SK-N-SH (cell line): ENCODE measurements around the gene GATAD2B. TPM values are rescaled to one million over a fixed set of nuclear protein-coding genes. Genes with fewer than 3 reads are reported as not detected.

Experiments used
- CTCF ChIA-PET: fragments of 300-600, 350-600 bp; formaldehyde crosslinking; extraction: SDS; loops from one replicate; lab custom pipeline; 2021; lab: Yijun Ruan, JAX
- POLR2A ChIA-PET: fragments of 350-600 bp; sonication (Branson Sonifier 250); formaldehyde crosslinking; extraction: SDS; loops from one replicate; lab custom pipeline; 2020; ENCODE audit warnings: antibody characterized with exemption, inconsistent platforms; lab: Yijun Ruan, JAX
- DNase-seq: peaks from one replicate; pipeline ENCODE4 v3.0.0; 2012
- H2AFZ ChIP-seq: fragments of 200-600 bp; sonication (generic); 2 replicates; pipeline ENCODE4 v1.8.1; 2016; ENCODE audit warnings: antibody characterized with exemption, mild to moderate bottlenecking, low read depth
- H3F3A ChIP-seq: fragments of 200-600 bp; sonication (generic); replicated peaks from 2 replicates; pipeline ENCODE3; 2016; ENCODE audit warnings: antibody characterized with exemption, mild to moderate bottlenecking; ENCODE audit not compliant: insufficient read depth
- H3K27ac ChIP-seq, 2 experiments: fragments of 200-500 bp in 1 of 2; fragments of 200-600 bp in 1 of 2; sonication (Bioruptor generic) in 1 of 2; sonication (generic), shearing (Covaris generic) in 1 of 2; 2 replicates each; pipeline versions ENCODE4 v1.5.1 to v1.6.1; 2014 to 2016; ENCODE audit warnings: low read depth in 2 of 2, inconsistent platforms in 1 of 2, low read length in 1 of 2, mild to moderate bottlenecking in 1 of 2, mixed read lengths in 1 of 2
- H3K27me3 ChIP-seq: fragments of 200-600 bp; sonication (generic), shearing (Covaris generic); 2 replicates; pipeline ENCODE4 v1.6.1; 2016; ENCODE audit warnings: mixed run types; ENCODE audit not compliant: insufficient read depth
- H3K36me3 ChIP-seq, 2 experiments: fragments of 200-500 bp in 1 of 2; fragments of 200-600 bp in 1 of 2; sonication (Bioruptor generic) in 1 of 2; sonication (generic) in 1 of 2; replicated peaks in 1 of 2; 2 replicates each; pipeline versions ENCODE3 to v1.5.1; 2014 to 2016; ENCODE audit warnings: low read length in 1 of 2, mild to moderate bottlenecking in 1 of 2; ENCODE audit not compliant: insufficient read depth in 2 of 2, control insufficient read depth in 1 of 2
- H3K4me1 ChIP-seq, 2 experiments: fragments of 200-500 bp in 1 of 2; fragments of 200-600 bp in 1 of 2; sonication (Bioruptor generic) in 1 of 2; sonication (generic), shearing (Covaris generic) in 1 of 2; 2 replicates each; pipeline versions ENCODE4 v1.5.1 to v1.6.1; 2014 to 2016; ENCODE audit warnings: low read depth in 1 of 2, low read length in 1 of 2, mixed run types in 1 of 2; ENCODE audit not compliant: insufficient read depth in 2 of 2, control insufficient read depth in 1 of 2
- H3K4me2 ChIP-seq: fragments of 200-600 bp; sonication (generic), shearing (Covaris generic); 2 replicates; pipeline ENCODE4 v1.6.1; 2017; ENCODE audit warnings: mixed run types
- H3K4me3 ChIP-seq, 2 experiments: fragments of 200-500 bp in 1 of 2; fragments of 200-600 bp in 1 of 2; sonication (Bioruptor generic) in 1 of 2; sonication (generic), shearing (Covaris generic) in 1 of 2; 2 replicates each; pipeline versions ENCODE4 v1.5.1 to v1.8.1; 2014 to 2016; ENCODE audit warnings: low read depth in 2 of 2, inconsistent platforms in 1 of 2, low read length in 1 of 2, mild to moderate bottlenecking in 1 of 2, mixed read lengths in 1 of 2, moderate library complexity in 1 of 2
- H3K79me2 ChIP-seq: fragments of 200-600 bp; sonication (generic); 2 replicates; pipeline ENCODE4 v1.8.1; 2017; ENCODE audit warnings: mild to moderate bottlenecking; ENCODE audit not compliant: insufficient read depth
- H3K9ac ChIP-seq: fragments of 200-600 bp; sonication (generic); 2 replicates; pipeline ENCODE4 v1.6.1; 2017; ENCODE audit warnings: mixed run types
- H3K9me2 ChIP-seq: fragments of 200-600 bp; sonication (generic); 2 replicates; pipeline ENCODE4 v1.6.1; 2017; ENCODE audit warnings: mixed run types
- H3K9me3 ChIP-seq: fragments of 200-600 bp; sonication (generic); 2 replicates; pipeline ENCODE4 v1.6.1; 2017; ENCODE audit warnings: mixed run types, mild to moderate bottlenecking, moderate library complexity
- H4K20me1 ChIP-seq: fragments of 200-600 bp; sonication (generic); 2 replicates; pipeline ENCODE4 v1.6.1; 2017; ENCODE audit warnings: mild to moderate bottlenecking, mixed run types; ENCODE audit not compliant: insufficient read depth
- CHD2 ChIP-seq: fragments of 150-350 bp; IDR thresholded peaks from 2 replicates; pipeline ENCODE4 v1.6.1; 2018; ENCODE audit warnings: low read length; ENCODE audit not compliant: partially characterized antibody
- FOXM1 ChIP-seq: IDR thresholded peaks from 2 replicates; pipeline ENCODE4 v1.4.0; 2012; ENCODE audit warnings: low read depth, mild to moderate bottlenecking
- GABPA ChIP-seq: IDR thresholded peaks from 2 replicates; pipeline ENCODE4 v1.4.0; 2012; ENCODE audit warnings: low read depth, mild to moderate bottlenecking
- GATA2 ChIP-seq: sonication (generic); formaldehyde crosslinking; IDR thresholded peaks from 2 replicates; pipeline ENCODE4 v1.5.0; 2020; ENCODE audit warnings: mild to moderate bottlenecking, missing genetic modification reagents
- JUND ChIP-seq: IDR thresholded peaks from 2 replicates; pipeline ENCODE4 v1.4.0; 2012
- MEF2A ChIP-seq: IDR thresholded peaks from 2 replicates; pipeline ENCODE4 v1.4.0; 2012; ENCODE audit warnings: low read depth, borderline replicate concordance
- MXI1 ChIP-seq: IDR thresholded peaks from 2 replicates; pipeline ENCODE4 v1.6.1; 2012; ENCODE audit warnings: mild to moderate bottlenecking, low read depth, low read length, improper control_type of control experiment
- NFIC ChIP-seq: IDR thresholded peaks from 2 replicates; pipeline ENCODE4 v1.4.0; 2012; ENCODE audit warnings: borderline replicate concordance
- RAD21 ChIP-seq: IDR thresholded peaks from 2 replicates; pipeline ENCODE4 v1.6.1; 2012; ENCODE audit warnings: mild to moderate bottlenecking, low read length
- RFX5 ChIP-seq: IDR thresholded peaks from 2 replicates; pipeline ENCODE4 v1.6.1; 2012; ENCODE audit warnings: mild to moderate bottlenecking, improper control_type of control experiment, low read length
- RXRA ChIP-seq: IDR thresholded peaks from 2 replicates; pipeline ENCODE4 v1.4.0; 2012; ENCODE audit warnings: low read depth, mild to moderate bottlenecking, borderline replicate concordance
- SIN3A ChIP-seq: IDR thresholded peaks from 2 replicates; pipeline ENCODE4 v1.6.1; 2012; ENCODE audit warnings: low read depth, mild to moderate bottlenecking, low read length, moderate library complexity, borderline replicate concordance
- YY1 ChIP-seq: IDR thresholded peaks from 2 replicates; pipeline ENCODE4 v1.4.0; 2012; ENCODE audit warnings: low read depth, mild to moderate bottlenecking
- WGBS: methylation state at CpG from one replicate; pipeline ENCODE4 v1.1.6; 2017; ENCODE audit warnings: low lambda C conversion rate; 5-methylcytosine and 5-hydroxymethylcytosine counted together
- polyA plus RNA-seq, 3 experiments: library from polyadenylated mRNA; depleted of rRNA; stranded (reverse); fragments of >200 nt; gene quantifications; 2 replicates each; pipeline ENCODE4 v1.2.3, GENCODE V29; 2012
- TF ChIP-seq, protein P1 (sequence below): fragments of 150-350 bp; IDR thresholded peaks from 2 replicates; pipeline ENCODE4 v1.6.1; 2017; ENCODE audit warnings: antibody characterized with exemption, low read length, low read depth, borderline replicate concordance
- TF ChIP-seq, protein P2 (sequence below): fragments of 150-350 bp; IDR thresholded peaks from 2 replicates; pipeline ENCODE4 v1.6.1; 2016; ENCODE audit warnings: mild to moderate bottlenecking, low read depth, low read length
- TF ChIP-seq, protein P3 (sequence below): IDR thresholded peaks from 2 replicates; pipeline ENCODE4 v1.4.0; 2012; ENCODE audit warnings: low read depth, borderline replicate concordance

GATAD2B gene
- polyA plus RNA-seq, 1 of the 3 experiments (the other 2 are of a cell fraction) = 2.8 TPM

DNA sequence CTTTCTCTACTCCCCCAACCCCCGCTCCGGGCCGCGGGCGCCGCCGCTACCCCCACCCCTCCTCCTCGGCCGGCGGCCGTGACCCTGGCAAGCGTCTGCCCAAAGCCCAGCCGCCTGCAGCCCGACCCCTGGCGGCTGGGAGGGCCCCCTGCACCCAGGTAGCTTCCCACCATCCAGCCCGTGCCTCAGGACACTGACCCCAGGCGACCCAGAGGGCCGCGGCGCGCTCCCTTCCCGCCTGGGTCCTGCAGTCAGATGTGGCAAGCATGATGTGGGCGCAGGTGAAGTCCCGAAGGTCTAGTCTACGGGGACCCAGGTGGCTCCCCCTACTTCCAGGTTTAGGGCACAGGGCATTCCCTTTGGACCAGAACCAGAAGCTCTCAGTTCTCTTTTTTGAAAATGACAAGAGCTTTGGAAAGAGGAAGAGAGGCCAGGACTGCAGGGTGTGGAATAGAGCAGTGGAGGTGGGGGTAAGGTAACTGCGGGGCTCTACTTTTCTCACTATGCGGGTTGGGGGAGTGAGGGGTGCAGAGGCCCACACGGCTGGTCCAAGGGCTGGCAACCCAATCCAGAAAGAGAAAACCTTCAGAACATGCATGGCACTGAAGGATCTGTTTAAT, 24.0 kb upstream of the GATAD2B start, which contains the start of gene DENND4B (continued):
- TF ChIP-seq, protein P1, sequence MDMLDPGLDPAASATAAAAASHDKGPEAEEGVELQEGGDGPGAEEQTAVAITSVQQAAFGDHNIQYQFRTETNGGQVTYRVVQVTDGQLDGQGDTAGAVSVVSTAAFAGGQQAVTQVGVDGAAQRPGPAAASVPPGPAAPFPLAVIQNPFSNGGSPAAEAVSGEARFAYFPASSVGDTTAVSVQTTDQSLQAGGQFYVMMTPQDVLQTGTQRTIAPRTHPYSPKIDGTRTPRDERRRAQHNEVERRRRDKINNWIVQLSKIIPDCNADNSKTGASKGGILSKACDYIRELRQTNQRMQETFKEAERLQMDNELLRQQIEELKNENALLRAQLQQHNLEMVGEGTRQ = no peak
- TF ChIP-seq FOXM1 (no peak), YY1 (peak; percentile 46; the same call in 1 of the 2 replicates), GATA2 (CRISPR knock-in tag) (no peak), JUND (no peak; the same call in 1 of the 2 replicates), RXRA (peak; percentile 68; the same call in 1 of the 2 replicates), RFX5 (no peak), NFIC (0 out of 2 replicates have a peak, but pooled peaks have one; percentile 6), RAD21 (peak; percentile 62), CHD2 (peak; percentile 80), GABPA (no peak; the same call in 1 of the 2 replicates)
- TF ChIP-seq, protein P2, sequence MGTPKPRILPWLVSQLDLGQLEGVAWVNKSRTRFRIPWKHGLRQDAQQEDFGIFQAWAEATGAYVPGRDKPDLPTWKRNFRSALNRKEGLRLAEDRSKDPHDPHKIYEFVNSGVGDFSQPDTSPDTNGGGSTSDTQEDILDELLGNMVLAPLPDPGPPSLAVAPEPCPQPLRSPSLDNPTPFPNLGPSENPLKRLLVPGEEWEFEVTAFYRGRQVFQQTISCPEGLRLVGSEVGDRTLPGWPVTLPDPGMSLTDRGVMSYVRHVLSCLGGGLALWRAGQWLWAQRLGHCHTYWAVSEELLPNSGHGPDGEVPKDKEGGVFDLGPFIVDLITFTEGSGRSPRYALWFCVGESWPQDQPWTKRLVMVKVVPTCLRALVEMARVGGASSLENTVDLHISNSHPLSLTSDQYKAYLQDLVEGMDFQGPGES = no peak

DNA sequence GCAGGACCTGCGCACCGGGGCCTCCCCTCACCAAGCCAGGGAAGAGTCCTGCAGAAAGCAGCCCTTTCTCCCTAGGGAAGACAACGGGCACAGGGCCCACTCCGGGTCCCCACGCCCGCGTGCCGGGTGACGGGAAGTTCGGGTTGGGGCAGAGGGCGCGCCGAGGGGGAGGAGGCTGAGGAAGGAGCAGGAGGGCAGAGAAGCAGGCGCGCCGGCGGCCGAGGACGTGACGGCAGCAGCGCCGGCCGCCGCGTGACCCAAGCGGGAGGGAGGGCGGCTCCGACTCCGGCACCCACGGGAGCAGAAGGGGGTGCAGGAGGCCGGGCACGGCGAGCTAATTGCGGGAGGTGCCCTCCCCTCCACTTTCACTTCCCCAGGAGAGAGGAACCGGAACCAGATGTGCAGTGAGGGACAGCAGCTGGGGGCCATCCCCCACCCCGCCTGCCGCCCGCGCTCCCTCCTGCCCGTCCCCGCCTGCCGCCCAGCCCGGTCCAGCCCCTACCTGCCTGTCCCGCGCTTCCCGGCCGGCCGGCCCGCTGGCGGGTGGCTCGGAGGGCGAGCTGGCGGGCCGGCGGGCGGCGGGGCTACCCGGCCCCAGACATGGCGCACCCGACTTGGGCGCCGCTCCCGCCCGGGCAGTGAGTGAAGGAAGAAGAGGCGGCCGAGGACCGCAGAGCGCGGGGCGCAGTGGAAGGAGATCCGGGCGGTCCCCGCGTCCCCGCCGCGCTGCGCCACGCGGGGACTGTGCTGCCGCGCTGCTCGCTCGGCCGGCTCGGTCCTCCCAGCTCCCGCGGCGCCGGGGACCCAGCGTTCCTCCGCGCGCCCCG, 23.2 kb upstream of the GATAD2B start:
- Histone ChIP-seq H3K27ac (peak overlapping the region; percentile 60 to 89), H3K9me2 (no peaks in the 10 kb centered on the region), H2AFZ (peak overlapping the region; percentile 44; the same call in 1 of the 2 replicates), H3K4me2 (peak overlapping the region; percentile 95)
- peak; percentile 88 for DNase-seq
- TF ChIP-seq GABPA = peak; percentile 57
- 0 out of 2 replicates have a peak, but pooled peaks have one; percentile 31 for TF ChIP-seq SIN3A
- TF ChIP-seq MEF2A = no peak
- peak; percentile 79 for TF ChIP-seq MXI1
- TF ChIP-seq, protein P3, sequence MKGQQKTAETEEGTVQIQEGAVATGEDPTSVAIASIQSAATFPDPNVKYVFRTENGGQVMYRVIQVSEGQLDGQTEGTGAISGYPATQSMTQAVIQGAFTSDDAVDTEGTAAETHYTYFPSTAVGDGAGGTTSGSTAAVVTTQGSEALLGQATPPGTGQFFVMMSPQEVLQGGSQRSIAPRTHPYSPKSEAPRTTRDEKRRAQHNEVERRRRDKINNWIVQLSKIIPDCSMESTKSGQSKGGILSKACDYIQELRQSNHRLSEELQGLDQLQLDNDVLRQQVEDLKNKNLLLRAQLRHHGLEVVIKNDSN = peak; percentile 75
- TF ChIP-seq, all 33 proteins: peak for 4
- peaks cover 16 to 50% of the 10 kb centered on the region in 2 experiments for H3K36me3 ChIP-seq
- no peaks in the 10 kb centered on the region for H3K27me3 ChIP-seq
- peaks cover 30% of the 10 kb centered on the region for H3K79me2 ChIP-seq
- peak overlapping the region; percentile 85 to 91 for H3K4me3 ChIP-seq
- H3K9ac ChIP-seq = peak overlapping the region; percentile 80
- H3K9me3 ChIP-seq = no peaks in the 10 kb centered on the region
- under 1% methylated on average over 37 of the region's 95 CpGs for WGBS
- H4K20me1 ChIP-seq = no peaks in the 10 kb centered on the region
- peaks cover 3 to 17% of the 10 kb centered on the region in 2 experiments; a peak in 2 of 4 replicates for H3K4me1 ChIP-seq
- POLR2A ChIA-PET = interaction anchor here (0.6 to 1.9 kb wide), 9 partner anchors 9 to 68 kb away, joined by 3 to 9 read pairs (median 4); partner anchors contain the start of genes CREB3L4, CRTC2, RPS27 and SLC39A1
- H3F3A ChIP-seq = peaks cover 8% of the 10 kb centered on the region
- CTCF ChIA-PET = interaction anchor here (0.7 to 5.1 kb wide), 43 partner anchors 8 to 203 kb away, joined by 3 to 51 read pairs (median 4); partner anchors contain the start of genes CREB3L4, CRTC2, GATAD2B and JTB
